ENCODE results near the gene HMBS. TPM values are rescaled to one million over a fixed set of nuclear protein-coding genes. Genes with fewer than 3 reads are reported as not detected.
A peak's percentile ranks its signal among the peaks of the same experiment; 100 is the strongest.

The HMBS gene
- total RNA-seq, 4 donors from 2014 or later, result 1.2 to 27.1 (median 9.8) TPM

DNA sequence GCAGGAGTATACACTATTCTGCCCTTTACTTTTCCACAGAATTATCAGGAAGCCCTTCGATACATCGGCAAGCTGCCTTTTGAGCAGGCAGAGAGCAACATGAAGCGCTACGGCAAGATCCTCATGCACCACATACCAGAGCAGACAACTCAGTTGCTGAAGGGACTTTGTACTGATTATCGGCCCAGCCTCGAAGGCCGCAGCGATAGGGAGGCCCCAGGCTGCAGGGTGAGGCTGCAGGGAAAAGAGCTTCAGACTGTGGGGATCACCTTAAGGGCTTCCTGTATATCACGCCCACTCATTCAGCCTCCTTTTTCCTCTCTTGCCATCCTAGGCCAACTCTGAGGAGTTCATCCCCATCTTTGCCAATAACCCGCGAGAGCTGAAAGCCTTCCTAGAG lies 6.8 kb upstream of the HMBS start:
- no peaks in the 10 kb centered on the region for H3K4me1 ChIP-seq
- no peak overlapping the region for H3K4me3 ChIP-seq
- no peak overlapping the region for H3K27ac ChIP-seq
- WGBS, 2 donors (ENCODE audit: low coverage in 1 of 2), result 92 to 93% methylated on average over 3 to 8 of the region's 11 CpGs
- peaks cover 0 to 100% of the 10 kb centered on the region in 2 donors for H3K36me3 ChIP-seq
- ATAC-seq, result no peak
- no peaks in the 10 kb centered on the region for H3K27me3 ChIP-seq
- TF ChIP-seq POLR2AphosphoS5 (IDR thresholded peaks at IDR 0.05) (no peak), EP300 (IDR thresholded peaks at IDR 0.05) (no peak), POLR2A (IDR thresholded peaks at IDR 0.05) (no peak)
- TF ChIP-seq, protein P1, sequence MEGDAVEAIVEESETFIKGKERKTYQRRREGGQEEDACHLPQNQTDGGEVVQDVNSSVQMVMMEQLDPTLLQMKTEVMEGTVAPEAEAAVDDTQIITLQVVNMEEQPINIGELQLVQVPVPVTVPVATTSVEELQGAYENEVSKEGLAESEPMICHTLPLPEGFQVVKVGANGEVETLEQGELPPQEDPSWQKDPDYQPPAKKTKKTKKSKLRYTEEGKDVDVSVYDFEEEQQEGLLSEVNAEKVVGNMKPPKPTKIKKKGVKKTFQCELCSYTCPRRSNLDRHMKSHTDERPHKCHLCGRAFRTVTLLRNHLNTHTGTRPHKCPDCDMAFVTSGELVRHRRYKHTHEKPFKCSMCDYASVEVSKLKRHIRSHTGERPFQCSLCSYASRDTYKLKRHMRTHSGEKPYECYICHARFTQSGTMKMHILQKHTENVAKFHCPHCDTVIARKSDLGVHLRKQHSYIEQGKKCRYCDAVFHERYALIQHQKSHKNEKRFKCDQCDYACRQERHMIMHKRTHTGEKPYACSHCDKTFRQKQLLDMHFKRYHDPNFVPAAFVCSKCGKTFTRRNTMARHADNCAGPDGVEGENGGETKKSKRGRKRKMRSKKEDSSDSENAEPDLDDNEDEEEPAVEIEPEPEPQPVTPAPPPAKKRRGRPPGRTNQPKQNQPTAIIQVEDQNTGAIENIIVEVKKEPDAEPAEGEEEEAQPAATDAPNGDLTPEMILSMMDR (IDR thresholded peaks at IDR 0.05), result no peak
- no peaks in the 10 kb centered on the region for H3K9me3 ChIP-seq

- 88 to 93% methylated on average over 10 to 16 of the region's 19 CpGs for WGBS, 2 donors (ENCODE audit: low coverage in 1 of 2)
- ATAC-seq, result no peak
- peaks cover 0 to 93% of the 10 kb centered on the region in 2 donors for H3K36me3 ChIP-seq
Measured at GRCh38 chr11:119078675-119079420, 5.8 kb upstream of the HMBS start.

DNA sequence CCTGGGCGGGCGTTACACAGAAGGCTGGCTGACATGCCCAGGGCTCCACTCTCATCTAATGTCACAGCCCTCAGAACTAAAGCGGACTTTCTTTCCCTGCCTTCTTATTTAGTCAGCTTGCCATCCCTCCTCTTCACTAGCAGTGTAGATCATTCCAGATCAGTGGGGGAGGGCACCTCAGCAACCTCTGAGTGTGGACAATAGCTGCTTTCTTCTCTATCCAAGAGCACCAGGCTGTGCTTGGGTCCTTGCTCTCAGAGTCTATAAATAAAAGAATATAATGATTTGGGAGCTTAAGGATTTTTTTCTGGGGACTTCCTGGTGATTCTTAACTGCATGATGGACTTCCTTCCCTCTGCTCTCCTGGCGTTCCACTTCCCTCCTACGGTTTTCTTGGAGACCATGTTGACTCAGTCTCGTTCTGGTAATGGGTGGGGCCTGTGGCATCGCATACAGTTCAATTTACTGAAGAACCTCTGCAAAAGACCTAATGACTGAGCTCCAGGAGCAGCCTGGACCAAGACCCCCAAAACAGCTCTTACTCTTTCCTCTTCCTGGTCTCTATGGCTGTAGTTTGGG lies 2.9 kb upstream of the HMBS start:
- WGBS, 2 donors (ENCODE audit: low coverage in 1 of 2), result 40 to 55% methylated on average over 1 to 7 of the region's 7 CpGs
- Histone ChIP-seq H3K4me3 (no peak overlapping the region), H3K27ac (no peak overlapping the region), H3K4me1 (peaks cover 0 to 19% (median 9%) of the 10 kb centered on the region in 3 donors), H3K27me3 (no peaks in the 10 kb centered on the region), H3K36me3 (peaks cover 0 to 64% of the 10 kb centered on the region in 2 donors), H3K9me3 (no peaks in the 10 kb centered on the region)
- ATAC-seq, result no peak
- TF ChIP-seq, protein P1 (IDR thresholded peaks at IDR 0.05), result no peak
- no peak for TF ChIP-seq POLR2A (IDR thresholded peaks at IDR 0.05)
- no peak for TF ChIP-seq EP300 (IDR thresholded peaks at IDR 0.05)
- TF ChIP-seq POLR2AphosphoS5 (IDR thresholded peaks at IDR 0.05), result no peak

More at GRCh38 chr11:119078675-119079420, 5.8 kb upstream of the HMBS start:
- Histone ChIP-seq H3K4me3 (no peak overlapping the region), H3K27ac (no peak overlapping the region), H3K27me3 (no peaks in the 10 kb centered on the region), H3K4me1 (no peaks in the 10 kb centered on the region), H3K9me3 (no peaks in the 10 kb centered on the region)
- TF ChIP-seq, protein P1 (IDR thresholded peaks at IDR 0.05), result no peak
- TF ChIP-seq EP300 (IDR thresholded peaks at IDR 0.05) (no peak), POLR2A (IDR thresholded peaks at IDR 0.05) (no peak)

DNA sequence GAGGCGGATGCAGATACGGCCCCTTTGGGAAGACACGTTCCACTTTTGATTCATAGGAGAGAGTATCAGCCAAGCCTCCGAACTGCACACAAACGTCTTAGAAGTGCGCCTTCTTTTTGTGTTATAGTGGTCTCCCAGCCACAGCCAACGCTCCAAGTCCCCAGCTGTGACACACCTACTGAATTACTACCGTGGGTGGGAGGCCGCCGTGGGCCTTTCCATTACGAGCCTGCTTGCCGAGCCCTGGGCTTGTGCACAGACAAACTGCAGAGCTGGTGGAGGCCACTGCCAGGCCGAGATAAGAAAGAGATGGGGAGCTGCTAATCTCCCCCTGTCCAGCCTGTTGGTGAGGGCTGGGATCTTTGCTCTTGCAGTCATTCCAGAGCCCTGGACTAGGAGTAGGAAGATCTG lies 761 bp downstream of the HMBS start:
- Histone ChIP-seq H3K4me3 (peak overlapping the region; percentile 76 to 96), H3K27ac (peak overlapping the region; percentile 88 to 95 (median 94)), H3K27me3 (no peaks in the 10 kb centered on the region), H3K4me1 (peaks cover 0 to 19% (median 9%) of the 10 kb centered on the region in 3 donors), H3K36me3 (peaks cover 0 to 30% of the 10 kb centered on the region in 2 donors), H3K9me3 (no peaks in the 10 kb centered on the region)
- ATAC-seq, result no peak
- TF ChIP-seq, protein P1 (IDR thresholded peaks at IDR 0.05), result no peak
- no peak for TF ChIP-seq EP300 (IDR thresholded peaks at IDR 0.05)
- TF ChIP-seq POLR2A (IDR thresholded peaks at IDR 0.05), result no peak
- no peak for TF ChIP-seq POLR2AphosphoS5 (IDR thresholded peaks at IDR 0.05)
- no CpG with 5 or more reads among the region's 13 CpGs for WGBS, 2 donors (ENCODE audit: low coverage in 1 of 2)
